Panc1 (cell line): ENCODE results near the gene ZNF433. TPM values are rescaled to one million over a fixed set of nuclear protein-coding genes. Genes with fewer than 3 reads are reported as not detected.
A peak's percentile ranks its signal among the peaks of the same experiment; 100 is the strongest.
"Not testable (repeated sequence)": the region's sequence is repeated elsewhere in the genome, so short reads cannot be mapped to it uniquely, and the experiment has no call there.

ENCODE experiments used
- ATAC-seq: fragments of 200-7000 bp; cut with Tn5 transposase; 2 replicates; pipeline ENCODE4 v1.9.1; 2020; ENCODE audit warnings: mild to moderate bottlenecking, moderate library complexity
- Bru-seq: library from RNA; stranded (reverse); fragments of 400-500 nt; gene quantifications from one replicate; lab custom pipeline; 2021; lab: Mats Ljungman, UMichigan
- BruChase-seq, 2 experiments: library from RNA; stranded (reverse); fragments of 400-500 nt; gene quantifications; one replicate each; lab custom pipeline; 2021; lab: Mats Ljungman, UMichigan
- BruUV-seq: library from RNA; stranded (reverse); fragments of 400-500 nt; replicated peaks from 2 replicates; lab custom pipeline; 2021; lab: Mats Ljungman, UMichigan
- CTCF ChIA-PET: fragments of 300-600 bp; sonication (Branson Sonifier 250); formaldehyde crosslinking; loops from one replicate; lab custom pipeline; 2022; ENCODE audit warnings: antibody characterized with exemption; lab: Charles Lee
- POLR2A ChIA-PET: fragments of 300-600 bp; sonication (Branson Sonifier 250); formaldehyde crosslinking; loops from one replicate; lab custom pipeline; 2022; ENCODE audit warnings: antibody characterized with exemption; lab: Charles Lee
- DNase-seq: peaks from one replicate; pipeline ENCODE4 v3.0.0-alpha.2; 2010; ENCODE audit warnings: low read depth, low spot score
- H3K27ac ChIP-seq: 2 replicates; pipeline ENCODE4 v1.5.1; 2011; ENCODE audit warnings: mild to moderate bottlenecking, low read length, inconsistent platforms
- H3K27me3 ChIP-seq: fragments of 200-500 bp; sonication (Bioruptor generic); 2 replicates; pipeline ENCODE4 v1.6.0; 2014; ENCODE audit warnings: low read length, inconsistent platforms; ENCODE audit not compliant: control insufficient read depth, insufficient read depth
- H3K36me3 ChIP-seq: fragments of 200-500 bp; sonication (Bioruptor generic); 2 replicates; pipeline ENCODE4 v1.5.1; 2014; ENCODE audit warnings: inconsistent platforms, mild to moderate bottlenecking, low read length, moderate library complexity; ENCODE audit not compliant: control insufficient read depth, insufficient read depth
- H3K4me1 ChIP-seq: 2 replicates; pipeline ENCODE4 v1.5.1; 2011; ENCODE audit warnings: inconsistent platforms, mild to moderate bottlenecking, low read length, moderate library complexity; ENCODE audit not compliant: control insufficient read depth, insufficient read depth
- H3K4me3 ChIP-seq, 2 experiments: 2 replicates each; pipeline ENCODE4 v1.5.1; 2011 to 2012; ENCODE audit warnings: low read depth in 2 of 2, low read length in 2 of 2, mild to moderate bottlenecking in 2 of 2, inconsistent platforms in 1 of 2, moderate library complexity in 1 of 2
- H3K9me3 ChIP-seq: fragments of 200-500 bp; sonication (Bioruptor generic); 2 replicates; pipeline ENCODE4 v1.5.1; 2014; ENCODE audit warnings: low read depth, mild to moderate bottlenecking, inconsistent platforms, low read length, moderate library complexity; ENCODE audit not compliant: control insufficient read depth, insufficient read depth
- POLR2AphosphoS5 ChIP-seq: IDR thresholded peaks from 2 replicates; pipeline ENCODE4 v1.6.1; 2012; ENCODE audit warnings: mild to moderate bottlenecking, low read depth, low read length, moderate library complexity
- SIN3A ChIP-seq: IDR thresholded peaks from 2 replicates; pipeline ENCODE4 v1.6.1; 2012; ENCODE audit warnings: low read depth, mild to moderate bottlenecking, low read length, moderate library complexity, borderline replicate concordance; ENCODE audit not compliant: insufficient read depth
- TCF7L2 ChIP-seq: IDR thresholded peaks from 2 replicates; pipeline ENCODE4 v1.6.1; 2011; ENCODE audit warnings: mild to moderate bottlenecking, low read depth, low read length, inconsistent platforms
- in situ Hi-C: cut with HindIII; loops from 2 replicates; pipeline ENCODE4 v1.10.0; 2016; ENCODE audit warnings: low sequenced_read_pairs, low pct_unique_long_range_greater_than_20kb
- intact Hi-C: fragments of 100-400 bp; cut with micrococcal nuclease; formaldehyde crosslinking; loops from one replicate; pipeline ENCODE4 v1.10.0; 2022; ENCODE audit not compliant: unreplicated experiment
- long read RNA-seq: library from polyadenylated mRNA; unstranded; transcript quantifications from one replicate; pipeline ENCODE4 v2.0.0, GENCODE V29; 2021; ENCODE audit not compliant: unreplicated experiment
- polyA plus RNA-seq: library from polyadenylated mRNA; unstranded; fragments of >200 nt; gene quantifications from one replicate; pipeline ENCODE4 v1.2.1, GENCODE V29; 2012; ENCODE audit warnings: missing spikeins; ENCODE audit not compliant: insufficient read length
- total RNA-seq: library from RNA; stranded (reverse); gene quantifications from one replicate; pipeline ENCODE4 v1.2.1, GENCODE V29; 2021; ENCODE audit not compliant: unreplicated experiment
- TF ChIP-seq, protein P1 (sequence below), 2 experiments: IDR thresholded peaks; 2 replicates each; pipeline ENCODE4 v1.6.1; 2011 to 2012; ENCODE audit warnings: low read depth in 2 of 2, control low read depth in 1 of 2, low read length in 1 of 2, mild to moderate bottlenecking in 1 of 2, moderate library complexity in 1 of 2; ENCODE audit not compliant: insufficient read depth in 1 of 2
- TF ChIP-seq, protein P2 (sequence below): fragments of 450-650 bp; IDR thresholded peaks from 2 replicates; pipeline ENCODE4 v1.5.1; 2017; ENCODE audit warnings: mild to moderate bottlenecking

The ZNF433 gene
- total RNA-seq, result 4.7 TPM
- polyA plus RNA-seq, result 2.6 TPM
- Bru-seq, nascent RNA, result percentile 53 among the genes with signal in this experiment
- BruChase-seq, experiment 1, labeled RNA remaining after a 2-hour chase, result percentile 70 among the genes with signal in this experiment
- BruChase-seq, experiment 2, labeled RNA remaining after a 6-hour chase, result percentile 53 among the genes with signal in this experiment
- long read RNA-seq, transcript ZNF433-208 (4 exons, 785 nt), result major isoform, 7 of 12 reads
- long read RNA-seq, partial matches to known transcripts, result 0 of 12 reads
- long read RNA-seq, other reads (novel, unspliced or antisense), result 2 of 12 reads

DNA sequence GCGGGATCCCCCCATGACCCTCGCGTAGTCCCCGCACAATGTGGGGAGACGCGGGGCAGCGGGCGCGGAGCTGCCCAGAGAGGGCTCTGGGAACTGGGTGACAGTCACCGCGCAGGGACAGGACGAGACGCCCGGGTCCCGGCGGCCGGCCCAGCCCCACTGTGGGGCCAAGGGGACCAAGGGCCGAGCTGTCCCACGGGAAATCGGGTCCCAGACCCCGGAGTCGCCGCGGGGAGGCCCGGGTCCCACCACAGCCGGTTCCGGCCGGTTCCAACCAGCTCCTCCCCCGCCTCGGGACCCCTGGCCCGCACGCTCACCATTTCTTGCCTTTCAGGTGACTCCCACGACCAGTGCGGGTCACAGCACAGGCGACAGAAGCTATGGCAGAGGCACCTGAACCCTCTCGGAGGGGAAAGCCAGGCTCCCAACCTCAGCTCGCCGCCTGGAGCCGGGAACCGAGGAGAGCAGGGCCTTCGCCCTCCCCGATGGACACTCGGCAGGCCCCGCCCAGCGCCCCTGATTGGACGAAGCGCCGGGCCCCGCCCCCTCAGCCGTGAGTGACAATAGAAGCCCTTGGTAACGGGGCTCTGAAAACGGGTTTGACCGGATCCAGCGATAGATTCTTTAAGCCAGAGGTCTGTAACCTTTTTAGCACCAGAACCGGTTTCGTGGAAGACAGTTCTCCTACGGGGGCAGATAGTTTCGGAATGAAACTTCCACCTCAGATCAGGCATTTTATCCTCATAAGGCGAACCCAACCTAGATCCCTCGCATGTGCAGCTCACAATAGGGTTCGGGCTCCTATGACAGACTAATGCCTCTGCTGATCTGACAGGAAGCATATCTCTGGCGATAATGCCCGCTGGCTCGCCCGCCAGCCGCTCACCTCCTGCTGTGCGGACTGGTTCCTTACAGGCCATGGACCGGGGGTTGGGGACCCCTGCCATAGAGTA lies at the start of gene ZNF433:
ZNF433 (minus strand) TSS at position 460 of the 953 bp plus-strand sequence; CDS start at position 320, 140 bp downstream.
- DNase-seq, result no peak
- Histone ChIP-seq H3K9me3 (no peaks in the 10 kb centered on the region), H3K27ac (peak within 1 kb of the TSS; percentile 84), H3K36me3 (no peaks in the 10 kb centered on the region), H3K4me3 (peak within 1 kb of the TSS; percentile 69 to 70), H3K4me1 (peaks cover 4% of the 10 kb centered on the region; the same call in 1 of the 2 replicates), H3K27me3 (no peaks in the 10 kb centered on the region)
- intact Hi-C loops, result no loop called here
- ChIA-PET CTCF (interaction anchor here (0.5 to 1.0 kb wide), 3 partner anchors 105 to 238 kb away, joined by 3 read pairs; partner anchors contain the start of gene ZNF20), POLR2A (interaction anchor here (0.7 kb wide), 1 partner anchor 31 kb away, joined by 3 read pairs; no protein-coding TSS in a partner anchor)
- peak; percentile 100 for ATAC-seq
- BruUV-seq, result no TSS peak
- in situ Hi-C loops, result no loop called here
- TF ChIP-seq POLR2AphosphoS5, result peak; percentile 80
- TF ChIP-seq, protein P1, sequence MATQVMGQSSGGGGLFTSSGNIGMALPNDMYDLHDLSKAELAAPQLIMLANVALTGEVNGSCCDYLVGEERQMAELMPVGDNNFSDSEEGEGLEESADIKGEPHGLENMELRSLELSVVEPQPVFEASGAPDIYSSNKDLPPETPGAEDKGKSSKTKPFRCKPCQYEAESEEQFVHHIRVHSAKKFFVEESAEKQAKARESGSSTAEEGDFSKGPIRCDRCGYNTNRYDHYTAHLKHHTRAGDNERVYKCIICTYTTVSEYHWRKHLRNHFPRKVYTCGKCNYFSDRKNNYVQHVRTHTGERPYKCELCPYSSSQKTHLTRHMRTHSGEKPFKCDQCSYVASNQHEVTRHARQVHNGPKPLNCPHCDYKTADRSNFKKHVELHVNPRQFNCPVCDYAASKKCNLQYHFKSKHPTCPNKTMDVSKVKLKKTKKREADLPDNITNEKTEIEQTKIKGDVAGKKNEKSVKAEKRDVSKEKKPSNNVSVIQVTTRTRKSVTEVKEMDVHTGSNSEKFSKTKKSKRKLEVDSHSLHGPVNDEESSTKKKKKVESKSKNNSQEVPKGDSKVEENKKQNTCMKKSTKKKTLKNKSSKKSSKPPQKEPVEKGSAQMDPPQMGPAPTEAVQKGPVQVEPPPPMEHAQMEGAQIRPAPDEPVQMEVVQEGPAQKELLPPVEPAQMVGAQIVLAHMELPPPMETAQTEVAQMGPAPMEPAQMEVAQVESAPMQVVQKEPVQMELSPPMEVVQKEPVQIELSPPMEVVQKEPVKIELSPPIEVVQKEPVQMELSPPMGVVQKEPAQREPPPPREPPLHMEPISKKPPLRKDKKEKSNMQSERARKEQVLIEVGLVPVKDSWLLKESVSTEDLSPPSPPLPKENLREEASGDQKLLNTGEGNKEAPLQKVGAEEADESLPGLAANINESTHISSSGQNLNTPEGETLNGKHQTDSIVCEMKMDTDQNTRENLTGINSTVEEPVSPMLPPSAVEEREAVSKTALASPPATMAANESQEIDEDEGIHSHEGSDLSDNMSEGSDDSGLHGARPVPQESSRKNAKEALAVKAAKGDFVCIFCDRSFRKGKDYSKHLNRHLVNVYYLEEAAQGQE (IDR thresholded peaks at IDR 0.05; ENCODE audit: insufficient read depth in 1 of 2, low read depth in 2 of 2, low read length in 1 of 2), result no peak
- TF ChIP-seq, protein P2, sequence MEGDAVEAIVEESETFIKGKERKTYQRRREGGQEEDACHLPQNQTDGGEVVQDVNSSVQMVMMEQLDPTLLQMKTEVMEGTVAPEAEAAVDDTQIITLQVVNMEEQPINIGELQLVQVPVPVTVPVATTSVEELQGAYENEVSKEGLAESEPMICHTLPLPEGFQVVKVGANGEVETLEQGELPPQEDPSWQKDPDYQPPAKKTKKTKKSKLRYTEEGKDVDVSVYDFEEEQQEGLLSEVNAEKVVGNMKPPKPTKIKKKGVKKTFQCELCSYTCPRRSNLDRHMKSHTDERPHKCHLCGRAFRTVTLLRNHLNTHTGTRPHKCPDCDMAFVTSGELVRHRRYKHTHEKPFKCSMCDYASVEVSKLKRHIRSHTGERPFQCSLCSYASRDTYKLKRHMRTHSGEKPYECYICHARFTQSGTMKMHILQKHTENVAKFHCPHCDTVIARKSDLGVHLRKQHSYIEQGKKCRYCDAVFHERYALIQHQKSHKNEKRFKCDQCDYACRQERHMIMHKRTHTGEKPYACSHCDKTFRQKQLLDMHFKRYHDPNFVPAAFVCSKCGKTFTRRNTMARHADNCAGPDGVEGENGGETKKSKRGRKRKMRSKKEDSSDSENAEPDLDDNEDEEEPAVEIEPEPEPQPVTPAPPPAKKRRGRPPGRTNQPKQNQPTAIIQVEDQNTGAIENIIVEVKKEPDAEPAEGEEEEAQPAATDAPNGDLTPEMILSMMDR, result no peak

DNA sequence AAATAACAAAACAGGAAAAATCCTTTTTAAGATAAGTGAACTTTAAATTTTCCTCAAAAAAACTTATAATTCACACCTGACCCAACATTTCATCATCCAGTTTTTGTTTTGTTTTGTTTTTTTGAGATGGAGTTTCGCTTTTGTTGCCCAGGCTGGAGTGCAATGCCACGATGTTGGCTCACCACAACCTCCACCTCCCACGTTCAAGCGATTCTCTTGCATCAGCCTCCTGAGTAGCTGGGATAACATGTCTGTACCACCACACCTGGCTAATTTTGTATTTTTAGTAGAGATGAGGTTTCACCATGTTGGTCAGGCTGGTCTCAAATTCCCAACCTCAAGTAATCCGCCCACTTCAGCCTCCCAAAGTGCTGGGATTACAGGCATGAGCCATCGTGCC lies 47.9 kb upstream of the ZNF433 start:
- H3K4me3 ChIP-seq, CTCF ChIA-PET, H3K4me1 ChIP-seq, DNase-seq, POLR2A ChIA-PET, H3K36me3 ChIP-seq, intact Hi-C loops, H3K9me3 ChIP-seq, BruUV-seq, H3K27me3 ChIP-seq, in situ Hi-C loops, H3K27ac ChIP-seq, ATAC-seq: not testable (repeated sequence)

DNA sequence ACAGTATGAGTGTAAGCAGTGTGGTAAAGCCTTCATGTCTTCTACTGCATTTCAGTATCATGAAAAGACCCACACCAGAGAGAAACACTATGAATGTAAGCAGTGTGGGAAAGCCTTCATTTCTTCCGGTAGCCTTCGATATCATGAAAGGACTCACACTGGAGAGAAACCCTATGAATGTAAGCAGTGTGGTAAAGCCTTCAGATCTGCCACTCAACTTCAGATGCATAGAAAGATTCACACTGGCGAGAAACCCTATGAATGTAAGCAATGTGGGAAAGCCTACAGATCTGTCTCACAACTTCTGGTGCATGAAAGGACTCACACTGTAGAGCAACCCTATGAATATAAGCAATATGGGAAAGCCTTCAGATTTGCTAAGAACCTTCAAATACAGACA lies 41.9 kb upstream of the ZNF433 start:
- no peaks in the 10 kb centered on the region for H3K27me3 ChIP-seq
- no peak for DNase-seq
- CTCF ChIA-PET, result no interaction called here
- H3K9me3 ChIP-seq, result peaks cover 57% of the 10 kb centered on the region
- BruUV-seq, result no TSS peak
- H3K27ac ChIP-seq, result no peak overlapping the region
- POLR2A ChIA-PET, result no interaction called here
- in situ Hi-C loops (no loop called here), intact Hi-C loops (no loop called here)
- TF ChIP-seq, protein P2, result no peak
- TF ChIP-seq, protein P1 (IDR thresholded peaks at IDR 0.05; ENCODE audit: insufficient read depth in 1 of 2, low read depth in 2 of 2, low read length in 1 of 2), result no peak
- TF ChIP-seq SIN3A (no peak), TCF7L2 (no peak), POLR2AphosphoS5 (no peak)
- no peak overlapping the region for H3K4me3 ChIP-seq
- no peak for ATAC-seq
- H3K36me3 ChIP-seq, result peaks cover 9% of the 10 kb centered on the region; the same call in 1 of the 2 replicates
- no peaks in the 10 kb centered on the region for H3K4me1 ChIP-seq
